Measurements from ENCODE around the gene RTN1.
A peak's percentile ranks its signal among the peaks of the same experiment; 100 is the strongest.

Gene RTN1

GRCh38 chr14:59803052-59803540, 67.5 kb downstream of the RTN1 start:
- DNase-seq (ENCODE audit: low read depth, low spot score), result no peak

DNA sequence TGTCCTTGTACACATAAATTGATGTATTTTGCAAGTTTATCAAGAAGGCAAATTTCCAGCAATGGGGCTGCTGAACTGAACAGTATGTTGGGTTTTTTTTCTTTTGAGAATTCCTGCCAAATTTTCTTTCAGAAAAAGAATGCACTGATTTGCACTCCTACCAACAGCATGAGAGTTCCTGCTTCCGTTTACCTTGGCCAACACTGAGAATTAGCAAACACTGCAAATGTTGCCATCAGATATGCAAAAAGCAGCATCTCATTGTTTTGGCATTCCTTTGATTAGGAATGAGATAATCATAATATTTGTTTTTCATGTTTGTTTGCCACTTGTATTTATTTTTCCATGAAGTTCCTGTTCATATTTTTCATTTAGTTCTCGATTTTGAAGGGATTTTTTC, 82.4 kb downstream of the RTN1 start:
- DNase-seq (ENCODE audit: low read depth, low spot score), result no peak

- DNase-seq (ENCODE audit: low read depth, low spot score), result no peak
These were observed 83.4 kb downstream of the RTN1 start for GRCh38 chr14:59787045-59787674.

- no peak for DNase-seq (ENCODE audit: low read depth, low spot score)
These were observed 84.9 kb downstream of the RTN1 start for GRCh38 chr14:59785629-59786028.

- no peak for DNase-seq (ENCODE audit: low read depth, low spot score)
These were observed 87.8 kb downstream of the RTN1 start for GRCh38 chr14:59782760-59783159.

DNA sequence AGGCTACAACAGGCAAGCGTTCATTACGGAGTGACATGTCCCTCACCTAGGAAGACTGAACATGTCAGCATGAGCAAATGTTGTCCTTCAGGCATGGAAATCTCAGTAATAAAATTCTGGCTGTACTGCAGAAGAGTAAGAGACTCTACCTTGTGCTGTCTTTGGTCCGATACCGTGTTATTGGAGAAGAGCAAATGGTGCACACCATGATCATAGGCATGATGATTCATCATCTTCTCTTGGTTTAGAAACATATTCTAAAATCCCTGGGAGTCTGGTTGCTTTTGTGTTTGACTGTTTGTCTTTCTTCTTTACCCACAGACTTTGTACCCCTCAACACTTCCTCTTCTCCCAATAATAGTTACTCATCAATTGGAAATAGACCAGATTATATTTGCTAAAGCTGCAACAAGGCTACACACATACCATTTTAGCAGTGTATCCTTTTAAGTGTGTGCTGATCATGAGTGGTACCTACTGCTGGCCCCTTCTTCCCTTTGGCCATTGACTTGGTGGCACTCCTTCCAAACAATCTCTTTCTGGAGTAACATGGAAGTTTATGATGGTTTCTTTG, 93.5 kb downstream of the RTN1 start:
- DNase-seq (ENCODE audit: low read depth, low spot score), result no peak

DNA sequence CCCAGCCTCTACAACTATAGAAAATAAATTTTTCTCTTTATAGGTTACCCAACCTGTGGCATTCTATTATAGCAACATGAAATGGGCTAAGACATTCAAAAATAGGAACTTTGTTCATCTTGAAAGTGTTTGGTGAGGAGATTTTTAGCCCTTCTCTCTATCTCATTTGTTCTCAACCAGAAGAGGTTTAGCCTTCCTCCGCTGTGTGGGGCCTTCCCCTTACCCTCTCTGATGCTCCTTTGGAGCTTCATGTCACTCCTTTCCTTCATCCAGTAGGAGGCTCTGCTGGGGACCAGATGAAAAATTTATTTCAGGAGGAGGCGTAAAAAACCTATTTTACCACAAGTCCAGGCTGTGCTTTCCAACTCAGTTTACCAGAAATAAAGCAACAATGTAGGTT, 94.1 kb downstream of the RTN1 start:
- no peak for DNase-seq (ENCODE audit: low read depth, low spot score)

- no peak for DNase-seq (ENCODE audit: low read depth, low spot score)
These were observed 98.3 kb downstream of the RTN1 start for GRCh38 chr14:59772233-59772632.

DNA sequence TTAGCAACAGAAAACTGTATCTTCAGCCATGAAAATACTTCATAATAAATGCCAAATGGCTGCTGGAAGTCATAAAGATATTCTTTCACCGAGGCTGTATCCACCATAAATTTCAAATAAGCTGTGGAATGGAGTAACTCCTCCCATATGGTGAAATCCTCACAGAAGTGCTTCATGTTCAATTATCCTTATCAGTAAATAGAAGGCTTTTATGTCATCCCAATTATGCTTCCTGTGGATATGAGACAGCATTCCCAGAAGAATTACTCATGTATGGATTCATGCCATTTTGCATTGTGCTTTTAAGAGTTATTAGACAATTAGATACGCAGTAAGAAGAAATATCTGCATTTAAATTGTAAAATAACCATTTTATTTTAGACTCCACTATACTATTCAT, 99.0 kb downstream of the RTN1 start:
- no peak for DNase-seq (ENCODE audit: low read depth, low spot score)

- no peak for DNase-seq (ENCODE audit: low read depth, low spot score)
These were observed 101.0 kb downstream of the RTN1 start for GRCh38 chr14:59769586-59769985.

- DNase-seq (ENCODE audit: low read depth, low spot score), result no peak
These were observed 101.7 kb downstream of the RTN1 start for GRCh38 chr14:59768855-59769375.

DNA sequence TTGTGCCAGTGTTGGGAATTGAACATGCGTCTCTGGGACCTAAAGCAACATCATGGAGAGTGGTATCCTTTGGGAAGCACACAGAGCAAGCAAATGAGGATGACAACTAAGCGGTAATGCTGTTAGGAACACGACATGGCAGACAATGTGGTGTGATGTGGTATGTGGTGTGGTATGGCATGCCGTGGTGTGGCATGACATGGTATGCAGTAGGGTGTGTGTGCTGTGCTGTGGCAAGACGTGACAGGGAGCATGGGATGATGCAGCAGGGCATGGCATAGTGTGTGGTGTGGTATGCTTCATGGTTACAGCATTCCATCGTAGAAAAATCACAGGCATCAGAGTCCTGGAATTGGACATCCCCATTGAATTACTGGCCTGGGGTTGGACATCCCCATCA, 108.7 kb downstream of the RTN1 start:
- DNase-seq (ENCODE audit: low read depth, low spot score), result no peak

DNA sequence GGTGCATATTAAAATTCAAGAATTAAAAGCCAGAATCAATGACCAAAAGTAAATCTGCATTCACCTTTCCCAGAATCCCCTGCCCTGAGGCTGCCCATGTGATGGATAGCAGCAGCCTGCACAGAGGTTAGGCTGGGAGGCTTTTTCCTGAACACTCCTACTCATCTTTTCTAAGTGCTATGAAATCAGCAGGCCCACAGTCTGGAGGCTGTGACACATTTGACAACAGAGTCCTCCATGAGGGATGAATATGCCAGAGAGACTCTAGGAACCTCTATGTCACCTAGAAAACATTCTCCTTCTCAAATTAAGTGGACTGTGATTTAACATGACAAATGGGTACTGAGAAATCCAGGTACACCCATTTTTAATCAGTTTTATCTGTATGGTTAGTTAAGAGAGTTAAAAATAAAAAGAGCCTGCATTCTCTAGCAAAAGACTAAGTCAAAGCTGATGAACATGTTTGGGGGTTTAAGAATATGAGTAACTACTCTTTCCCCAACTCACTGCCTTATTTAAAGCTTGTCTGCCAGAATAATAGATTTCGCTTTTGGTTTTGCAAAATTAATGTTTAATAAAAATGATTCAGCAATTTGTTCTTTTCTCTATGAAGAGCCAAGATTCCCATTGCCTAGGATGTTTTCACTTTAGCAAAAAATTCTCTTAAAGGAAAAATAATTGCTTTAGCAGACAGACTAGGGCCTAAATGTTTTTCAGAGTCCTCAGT, 115.0 kb downstream of the RTN1 start:
- DNase-seq (ENCODE audit: low read depth, low spot score), result no peak

GRCh38 chr14:59754256-59754655, 116.3 kb downstream of the RTN1 start:
- no peak for DNase-seq (ENCODE audit: low read depth, low spot score)

DNA sequence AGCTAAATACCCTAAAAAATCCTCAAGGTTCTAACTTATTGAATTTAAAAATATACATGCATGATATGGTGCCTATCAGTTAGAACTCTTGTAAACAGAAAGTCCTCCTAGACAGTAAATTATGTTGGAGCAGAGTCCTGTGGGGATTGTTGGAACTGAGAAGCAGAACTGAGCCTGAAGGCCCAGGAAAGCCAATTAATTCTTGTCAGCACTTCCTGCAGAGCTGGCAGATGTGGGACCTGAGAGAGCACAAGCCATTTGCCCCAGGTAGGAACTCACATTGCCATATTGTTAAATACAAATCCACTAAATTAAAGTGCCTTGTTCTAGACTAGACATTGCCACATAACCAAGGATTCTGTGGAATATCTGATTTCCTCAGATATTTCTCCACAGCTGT, 117.1 kb downstream of the RTN1 start:
- DNase-seq (ENCODE audit: low read depth, low spot score), result peak; percentile 4

- DNase-seq (ENCODE audit: low read depth, low spot score), result no peak
These were observed 119.0 kb downstream of the RTN1 start for GRCh38 chr14:59751578-59751977.

- DNase-seq (ENCODE audit: low read depth, low spot score), result no peak
These were observed 130.8 kb downstream of the RTN1 start for GRCh38 chr14:59739794-59740193.

DNA sequence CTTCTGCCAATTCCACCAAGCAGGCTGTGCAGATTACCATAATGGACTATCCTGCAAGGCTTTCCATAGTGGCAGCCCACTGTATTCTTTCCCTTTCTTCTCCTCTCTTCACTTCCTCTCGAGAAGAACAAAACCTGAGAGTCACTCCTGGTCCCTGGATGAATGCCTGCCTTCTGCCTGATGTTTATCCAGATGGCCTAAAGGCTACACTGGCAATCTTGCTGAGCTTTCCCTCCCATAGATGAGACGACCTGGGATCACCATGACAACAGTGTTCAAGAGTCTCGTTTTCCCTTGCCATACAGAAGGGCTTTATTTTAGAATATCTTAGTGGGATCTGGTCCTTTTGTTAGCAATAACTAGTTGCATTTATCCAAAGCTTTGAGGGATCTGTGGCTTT, 142.3 kb downstream of the RTN1 start:
- DNase-seq (ENCODE audit: low read depth, low spot score), result no peak

DNA sequence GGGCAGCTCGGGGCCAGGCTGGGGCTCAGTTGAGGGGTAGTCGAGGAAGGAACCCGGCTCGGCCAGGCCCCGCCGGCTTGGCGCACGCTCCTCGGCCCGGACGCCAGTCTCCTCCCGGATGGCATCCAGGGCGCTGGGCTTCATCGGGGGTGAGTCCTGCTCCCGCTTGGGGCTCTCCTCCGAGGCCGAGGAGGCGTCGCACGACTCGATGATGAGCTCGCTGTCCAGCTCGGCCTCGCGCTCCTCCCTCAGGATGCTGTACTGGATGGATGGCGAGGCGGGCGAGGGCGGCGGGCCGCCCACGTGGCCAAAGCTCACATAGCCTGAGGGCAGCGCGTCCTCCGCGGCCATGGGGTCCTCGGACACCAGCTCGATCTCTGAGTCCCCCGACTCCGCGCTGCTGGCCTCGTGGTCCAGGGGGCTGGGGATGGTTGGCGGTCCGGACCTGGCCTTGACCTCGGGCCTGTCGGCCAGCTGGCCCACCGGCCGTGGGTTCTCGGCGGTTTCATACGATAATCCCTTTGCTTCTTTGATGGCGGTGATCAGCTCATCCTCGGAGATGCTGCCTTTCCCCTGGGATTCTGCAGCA, 143.4 kb downstream of the RTN1 start:
- no peak for DNase-seq (ENCODE audit: low read depth, low spot score)

- no peak for DNase-seq (ENCODE audit: low read depth, low spot score)
These were observed 159.5 kb downstream of the RTN1 start for GRCh38 chr14:59711080-59711479.

- DNase-seq (ENCODE audit: low read depth, low spot score), result no peak
These were observed 162.6 kb downstream of the RTN1 start for GRCh38 chr14:59707778-59708561.

GRCh38 chr14:59705866-59706265, 164.7 kb downstream of the RTN1 start:
- no peak for DNase-seq (ENCODE audit: low read depth, low spot score)

All from ELF-1 (cell line).